Activated T-cell treated with anti-CD3 and anti-CD28 coated beads for 1 hour (primary cell): ENCODE results near the gene TPST2.

ENCODE experiments used
- DNase-seq: peaks from one replicate; pipeline ENCODE4 v3.0.0-alpha.2; 2020; ENCODE audit warnings: low read depth

TPST2 gene

DNA sequence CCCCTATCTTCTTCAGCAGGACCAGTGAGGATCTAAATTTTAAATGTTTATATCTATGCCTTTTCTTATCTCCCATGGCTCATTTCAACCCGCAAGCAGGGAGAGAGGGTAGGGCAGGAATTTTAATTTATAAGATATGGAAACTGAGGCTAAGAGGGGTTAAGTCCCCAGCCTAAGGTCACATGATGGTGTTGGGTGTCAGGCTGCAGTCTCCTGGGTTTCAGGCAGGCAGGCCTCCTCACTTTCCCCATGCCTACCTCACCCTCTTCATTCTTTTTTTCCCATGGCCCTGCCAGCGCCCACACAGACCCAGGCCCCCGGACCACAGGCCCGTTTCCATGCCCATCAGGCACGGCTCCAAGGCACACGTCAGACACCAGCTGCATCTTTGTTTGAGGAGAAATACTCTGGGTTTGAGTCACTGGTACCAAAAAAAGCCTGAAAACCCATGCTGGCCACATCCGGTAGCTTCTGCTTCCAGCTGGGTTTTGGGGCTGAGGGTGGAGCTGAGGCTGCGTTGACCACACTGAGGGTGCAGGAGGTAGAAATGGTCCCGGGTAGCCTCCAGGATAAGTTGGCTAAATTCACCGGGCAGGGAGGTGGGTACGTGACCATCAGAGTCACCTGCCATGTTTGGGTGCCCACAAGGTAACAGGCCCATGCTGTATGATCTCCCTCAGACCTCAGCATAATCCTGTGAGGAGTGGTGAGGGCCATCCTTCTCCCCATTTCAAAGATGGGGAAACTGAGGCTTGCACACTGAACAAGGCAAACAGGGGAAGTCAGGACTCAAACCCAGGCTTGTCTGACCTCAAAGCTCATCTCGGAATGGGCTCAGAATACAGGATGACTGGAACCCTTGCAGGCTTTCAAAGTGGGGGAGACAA, 20.4 kb upstream of the TPST2 start:
- DNase-seq, result no peak

DNA sequence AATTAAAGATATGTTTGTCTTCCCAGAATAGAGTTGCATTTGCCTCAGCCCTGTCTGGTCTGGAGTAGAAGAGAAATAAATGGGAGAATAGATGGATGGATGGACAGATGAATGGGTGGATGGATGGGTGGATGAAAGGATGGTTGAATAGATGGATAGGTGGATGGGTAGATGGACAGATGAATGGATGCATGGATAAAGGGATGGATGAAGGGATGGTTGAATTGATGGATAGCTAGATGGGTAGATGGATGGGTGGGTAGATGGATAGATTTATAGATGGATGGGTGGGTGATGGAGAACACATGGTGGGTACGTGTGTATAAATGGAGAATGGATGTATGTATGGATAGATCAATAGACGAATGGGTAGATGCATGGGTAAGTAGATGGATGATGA, 19.4 kb upstream of the TPST2 start:
- no peak for DNase-seq

DNA sequence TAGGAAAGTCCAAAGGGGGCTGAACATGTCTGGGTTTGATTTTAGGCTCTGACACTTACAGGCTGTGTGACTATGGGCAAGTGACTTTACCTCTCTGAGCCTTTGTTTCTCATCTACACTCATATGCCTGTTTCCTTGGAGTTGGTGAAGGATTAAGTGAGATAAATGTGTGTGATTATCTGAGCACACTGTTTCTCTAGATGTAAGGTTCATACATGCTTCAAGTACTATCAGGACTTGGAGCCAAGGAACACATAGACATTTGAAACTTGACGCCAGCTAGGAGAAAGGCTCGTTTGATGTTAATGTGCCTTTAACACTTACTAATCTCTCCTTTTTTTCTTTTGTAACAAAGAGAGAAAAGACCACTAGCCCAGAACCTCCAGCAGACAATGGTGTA, 18.2 kb upstream of the TPST2 start:
- DNase-seq, result no peak

DNA sequence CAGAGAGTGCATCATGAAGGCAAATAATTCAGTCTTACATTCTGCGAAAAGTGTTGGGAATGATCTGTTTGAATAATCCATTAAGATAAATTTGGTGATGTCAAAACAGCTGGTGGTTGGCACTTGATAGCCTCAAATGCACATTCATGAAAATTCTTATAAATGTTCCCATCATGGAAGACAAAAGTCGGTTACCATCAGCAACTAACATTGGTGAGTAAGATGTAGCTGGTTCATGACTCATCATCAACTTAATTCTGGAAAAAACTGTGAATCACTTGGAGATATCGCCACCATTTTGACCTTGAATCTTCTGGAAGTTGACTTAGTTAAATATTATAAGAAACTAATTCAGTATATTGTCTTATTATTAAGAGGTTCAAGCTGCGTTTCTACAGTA, 16.7 kb upstream of the TPST2 start:
- DNase-seq, result no peak

DNA sequence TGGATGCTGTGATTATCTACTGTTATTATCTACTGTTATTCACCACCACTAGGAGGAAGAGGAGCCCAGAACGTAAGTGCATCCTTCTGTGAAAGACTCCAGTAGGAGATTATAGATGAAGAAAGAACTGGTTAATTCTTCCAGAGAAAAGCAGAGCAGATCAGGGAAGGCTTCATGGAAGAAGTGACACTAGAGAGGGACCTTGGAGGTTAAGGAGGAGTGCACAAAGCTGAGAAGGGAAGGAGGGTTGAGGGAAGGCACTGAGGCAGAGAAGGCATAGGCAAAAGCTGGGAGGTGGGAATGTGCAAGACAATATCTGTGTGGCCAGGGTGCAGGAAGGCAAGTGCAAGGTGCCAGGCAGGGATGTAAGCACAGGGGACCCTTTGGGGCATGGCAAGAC, 14.4 kb upstream of the TPST2 start:
- DNase-seq, result no peak

DNA sequence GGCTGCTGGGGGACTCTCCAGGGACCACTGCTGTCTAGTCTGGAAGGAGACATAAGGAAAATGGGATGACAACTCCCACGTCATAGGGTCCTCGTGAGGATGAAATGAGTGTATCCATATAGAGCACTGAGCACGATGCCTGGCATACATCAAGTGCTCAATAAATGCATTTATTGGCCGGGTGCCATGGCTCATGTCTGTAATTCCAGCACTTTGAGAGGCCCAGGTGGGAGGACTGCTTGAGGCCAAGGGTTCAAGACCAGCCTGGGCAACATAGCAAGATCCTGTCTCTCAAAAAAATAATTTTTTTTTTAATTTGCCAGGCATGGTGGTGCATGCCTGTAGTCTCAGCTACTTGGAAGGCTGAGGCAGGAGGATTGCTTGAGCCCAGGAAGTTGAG, 12.2 kb upstream of the TPST2 start:
- DNase-seq, result no peak

DNA sequence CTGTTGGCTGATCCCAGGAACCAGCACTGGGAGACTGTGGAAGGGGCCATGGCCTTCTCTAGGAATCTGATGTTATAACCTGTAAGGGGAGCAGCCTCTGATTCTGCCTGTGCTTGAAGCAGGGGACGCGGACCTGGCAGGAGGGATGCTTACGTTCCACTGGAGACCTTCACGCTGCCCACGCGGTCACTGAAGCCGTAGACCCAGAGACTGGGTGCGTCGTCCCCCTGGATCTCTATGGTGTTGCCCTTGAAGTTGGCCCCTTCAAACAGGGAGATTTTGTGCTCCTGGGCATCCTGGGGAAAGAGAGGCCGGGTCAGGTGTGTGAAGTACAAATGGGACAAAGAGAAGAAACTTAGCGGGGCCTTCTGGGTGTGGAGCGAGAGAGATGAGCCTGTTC, 11.8 kb upstream of the TPST2 start:
- no peak for DNase-seq

DNA sequence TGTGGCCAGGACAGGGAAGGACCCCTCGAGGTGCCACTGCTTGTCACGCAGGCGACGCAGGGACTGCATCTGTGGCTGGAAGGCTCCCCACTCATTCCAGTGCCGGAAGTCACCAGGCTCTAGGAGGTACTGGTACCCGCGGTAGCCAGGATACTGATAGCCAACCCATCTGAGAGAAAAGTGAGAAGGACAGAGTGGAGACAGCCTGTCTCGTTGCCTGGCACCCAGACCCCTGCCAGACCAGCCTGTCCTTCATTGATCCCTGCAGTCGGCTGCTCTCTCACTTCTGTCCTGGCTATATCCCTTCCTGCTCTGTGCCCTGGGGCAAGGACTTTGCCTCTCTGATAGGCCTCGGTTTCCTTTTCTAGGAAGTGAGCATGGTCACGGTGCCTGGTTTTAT, 9.6 kb upstream of the TPST2 start:
- DNase-seq, result no peak

DNA sequence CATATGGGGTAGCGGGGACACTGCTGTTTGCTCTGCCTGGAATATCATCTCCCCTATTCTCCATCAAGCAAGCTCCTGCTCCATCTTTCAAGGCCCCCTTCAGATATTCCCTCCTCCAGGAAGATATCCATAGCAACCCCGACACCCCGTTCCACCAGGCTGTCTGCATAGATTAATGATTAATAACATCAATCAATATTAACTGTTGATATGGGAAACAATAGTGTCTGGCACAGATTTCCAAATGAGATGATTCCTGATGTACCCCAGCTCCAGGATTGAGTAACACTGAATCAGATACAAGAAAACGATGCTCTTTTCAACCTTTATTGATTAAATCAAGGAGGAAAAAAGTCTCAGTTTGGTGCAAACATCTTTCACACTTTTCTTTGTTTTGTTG, 7.5 kb upstream of the TPST2 start:
- no peak for DNase-seq

DNA sequence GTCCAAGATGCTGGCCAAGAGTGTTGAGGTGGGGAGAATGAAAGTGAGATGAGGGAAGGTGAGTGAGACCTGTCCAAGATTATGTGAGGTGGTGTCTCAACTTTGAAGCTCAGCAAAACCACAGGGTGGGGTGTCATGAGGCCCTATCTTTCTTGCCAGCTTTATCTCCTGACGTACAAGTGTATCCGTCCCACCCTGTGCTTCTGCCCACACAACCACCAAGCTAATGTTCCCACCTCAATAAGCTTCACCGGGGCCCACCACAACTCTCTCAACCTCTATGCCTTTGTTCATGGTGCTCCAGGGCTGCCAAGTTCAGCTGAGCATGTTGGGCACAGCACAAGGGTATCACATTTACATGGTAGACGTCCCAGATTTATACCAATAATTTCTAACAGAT, 7.1 kb upstream of the TPST2 start:
- DNase-seq, result no peak

DNA sequence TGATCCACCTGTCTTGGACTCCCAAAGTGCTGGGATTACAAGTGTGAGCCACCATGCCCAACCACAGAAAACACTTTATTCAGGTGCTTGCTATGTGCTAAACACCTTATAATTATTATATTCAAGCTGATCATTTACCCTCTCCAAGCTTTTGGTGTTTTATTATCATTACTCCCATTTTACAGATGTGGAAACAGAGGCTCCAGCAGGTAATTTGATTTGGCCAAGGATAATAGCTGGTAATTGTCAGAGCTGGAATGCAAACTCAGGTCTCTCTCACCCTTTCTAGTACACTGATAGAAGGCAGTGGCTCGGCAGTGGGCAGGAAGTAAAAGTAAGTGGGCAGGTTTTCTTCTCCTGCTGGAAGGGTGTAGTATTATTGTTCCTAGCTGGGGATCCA, 3.8 kb upstream of the TPST2 start:
- DNase-seq, result no peak

DNA sequence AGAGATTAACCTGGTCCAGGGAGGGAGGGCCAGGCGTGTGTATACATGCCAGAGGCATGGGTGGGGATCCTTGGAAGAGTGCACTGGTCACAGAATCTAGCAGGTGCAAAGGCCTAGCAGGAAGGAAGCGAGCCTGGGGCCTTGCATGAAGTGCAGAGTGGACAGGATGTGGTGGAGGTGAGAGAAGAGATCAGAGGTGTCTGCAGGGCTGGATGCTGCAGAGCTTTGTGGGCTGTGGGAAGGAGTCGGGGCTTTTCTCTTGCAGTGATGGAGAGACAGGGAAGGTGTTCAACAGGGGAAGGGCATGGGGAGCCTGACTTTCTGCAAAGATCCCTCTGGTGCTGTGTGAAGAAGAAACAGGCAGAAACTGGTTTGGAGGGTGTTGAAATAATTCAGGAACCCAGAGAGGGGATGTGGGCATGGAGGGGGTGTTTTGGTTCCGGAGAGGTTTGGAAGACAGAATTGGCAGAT, 2.5 kb upstream of the TPST2 start:
- no peak for DNase-seq

DNA sequence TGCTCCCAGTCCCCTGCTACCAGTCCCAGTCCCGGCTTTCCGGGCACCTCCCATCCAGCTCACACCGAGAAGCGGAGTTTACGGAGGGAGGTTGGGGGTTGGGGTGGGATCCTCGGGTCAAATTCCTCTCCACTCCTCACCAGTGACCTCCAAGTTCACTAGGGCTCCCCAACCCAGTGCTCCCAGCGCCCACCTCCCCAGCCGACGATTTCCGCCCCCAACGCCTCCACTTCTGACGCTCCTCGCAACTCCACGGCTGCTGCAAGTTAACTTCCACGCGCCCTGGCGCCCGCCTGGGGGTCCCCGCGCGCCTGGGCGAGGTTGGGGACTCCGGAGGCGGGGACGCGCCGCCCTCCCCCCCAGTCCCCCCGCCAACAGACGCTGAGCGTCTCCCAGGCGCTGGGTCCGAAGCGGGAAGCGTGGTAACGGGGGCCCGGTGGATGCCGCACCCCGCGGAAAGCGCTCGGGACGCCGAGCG, 526 bp downstream of the TPST2 start:
- no peak for DNase-seq

DNA sequence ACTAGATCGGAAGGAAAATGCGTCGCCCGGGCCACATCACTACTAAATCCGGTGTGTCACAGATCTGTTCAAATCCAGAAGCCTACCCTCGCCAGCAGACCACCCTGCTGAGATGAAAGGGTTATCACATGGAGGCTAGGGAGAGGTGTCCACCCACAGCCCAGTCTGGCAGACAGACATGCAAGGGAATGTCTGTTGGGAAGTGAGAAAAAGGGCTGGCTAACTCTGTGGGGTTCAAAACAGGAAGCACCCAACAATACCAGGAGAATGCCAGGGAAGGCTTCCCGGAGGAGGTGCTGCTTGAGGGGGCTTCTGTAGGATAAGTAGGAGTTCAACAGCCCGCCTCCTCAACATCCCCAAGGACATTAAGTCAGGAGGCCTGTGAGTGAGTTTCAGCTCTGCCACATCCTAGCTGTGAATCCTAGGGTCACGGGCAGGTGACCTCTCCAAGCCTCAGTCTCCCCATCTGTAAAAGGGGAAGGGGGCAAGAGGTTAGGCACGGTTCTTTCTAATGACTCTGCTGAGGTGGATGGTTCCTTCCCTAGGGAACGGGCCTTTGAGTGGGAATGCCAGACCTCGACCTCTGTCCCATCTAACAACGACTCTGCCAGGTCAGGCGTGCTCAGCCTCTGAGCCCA, 1.1 kb downstream of the TPST2 start:
- DNase-seq, result no peak

DNA sequence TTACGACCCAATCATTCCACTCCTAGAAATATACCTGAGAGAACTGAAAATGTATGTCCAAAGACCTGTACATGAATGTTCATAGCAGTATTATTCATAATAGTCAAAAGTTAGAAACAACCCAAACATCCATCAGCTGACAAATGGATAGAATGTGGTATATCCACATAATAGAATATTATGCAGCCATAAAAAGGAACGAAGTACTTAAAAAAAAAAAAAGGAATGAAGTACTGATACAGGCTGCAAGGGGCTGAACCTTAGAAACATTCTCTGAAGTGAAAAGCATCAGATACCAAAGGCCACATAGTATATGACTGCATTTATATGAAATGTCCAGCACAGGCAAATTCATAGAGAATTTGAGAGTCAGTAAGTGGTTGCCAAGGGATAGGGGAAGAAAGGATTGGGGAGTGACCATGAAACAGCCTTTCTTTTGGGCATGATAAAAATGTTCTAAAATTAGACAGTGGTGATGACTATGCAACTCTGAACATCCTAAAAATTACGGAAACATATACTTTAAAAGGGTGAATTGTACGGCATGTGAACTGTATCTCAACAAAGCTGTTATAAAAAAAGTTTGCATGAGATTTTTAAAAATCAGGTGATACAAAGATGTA, 1.8 kb downstream of the TPST2 start:
- no peak for DNase-seq

DNA sequence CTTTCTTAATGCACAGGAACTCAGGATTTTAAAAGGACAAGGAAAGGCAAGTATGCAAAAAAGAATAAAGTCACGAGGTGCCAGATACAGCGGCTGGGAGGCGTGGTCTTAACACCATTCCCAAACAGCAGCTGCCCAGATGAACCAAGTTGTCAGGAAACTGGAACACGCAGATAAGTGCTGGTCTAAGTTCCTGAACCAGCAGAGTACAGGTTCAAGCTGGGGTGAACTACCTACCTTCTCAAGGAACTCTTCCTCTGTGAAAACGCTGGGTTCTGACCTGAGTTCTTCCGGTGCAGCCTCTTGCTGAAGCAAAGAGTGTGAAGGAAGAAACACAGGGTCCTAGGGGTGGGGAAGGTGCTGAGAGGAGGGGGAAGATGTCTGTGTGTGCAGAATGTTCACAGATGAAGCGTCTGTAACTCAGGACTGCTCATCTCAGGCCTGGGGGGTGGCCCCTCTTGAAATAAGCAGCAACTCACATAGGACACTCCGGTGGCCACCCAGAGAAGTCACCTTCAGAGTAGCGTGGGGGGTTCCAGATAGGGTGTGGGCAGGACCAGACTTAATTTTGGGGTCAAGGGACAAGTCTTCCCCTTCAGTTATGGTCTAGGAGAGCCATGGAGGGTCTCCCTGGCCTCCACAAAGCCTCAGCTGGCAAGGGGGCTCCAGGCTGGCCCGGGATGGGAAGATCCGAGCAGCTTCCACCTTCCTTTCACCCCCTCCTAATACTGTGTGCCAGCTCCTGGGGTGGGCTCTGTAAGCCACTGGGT, 3.2 kb downstream of the TPST2 start:
- DNase-seq, result no peak

DNA sequence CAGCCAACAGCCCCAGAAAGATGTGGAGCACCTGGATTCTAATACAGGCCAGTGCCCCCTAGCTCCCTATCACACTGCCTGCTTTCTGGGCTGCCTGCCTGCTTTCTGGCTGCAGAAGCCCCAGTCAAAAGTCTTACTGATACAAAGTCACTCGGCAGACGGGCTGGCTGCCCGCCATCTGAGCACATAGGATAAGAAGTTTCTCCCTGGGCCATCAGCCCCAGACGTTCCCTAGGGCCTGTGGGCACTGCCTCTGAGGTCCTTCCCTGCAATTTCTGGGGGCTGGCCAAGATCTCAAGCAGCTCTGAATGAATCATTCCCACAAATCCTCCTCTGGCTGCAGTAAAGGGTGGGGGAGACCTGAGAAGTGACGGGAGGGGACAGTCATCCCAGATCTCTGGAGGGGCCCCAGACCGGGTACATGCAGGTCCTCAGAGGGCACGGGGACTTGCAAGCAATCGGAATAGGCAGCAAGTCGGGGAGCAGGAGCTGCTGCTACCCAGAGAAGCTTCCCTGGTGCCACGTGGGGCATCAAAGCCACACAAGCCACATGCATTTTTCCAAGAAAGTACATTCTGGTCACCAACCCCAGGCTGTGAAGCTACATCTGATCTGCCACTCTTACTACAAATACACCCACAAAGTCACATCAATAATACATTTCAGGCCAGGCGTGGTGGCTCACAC, 4.7 kb downstream of the TPST2 start:
- no peak for DNase-seq

DNA sequence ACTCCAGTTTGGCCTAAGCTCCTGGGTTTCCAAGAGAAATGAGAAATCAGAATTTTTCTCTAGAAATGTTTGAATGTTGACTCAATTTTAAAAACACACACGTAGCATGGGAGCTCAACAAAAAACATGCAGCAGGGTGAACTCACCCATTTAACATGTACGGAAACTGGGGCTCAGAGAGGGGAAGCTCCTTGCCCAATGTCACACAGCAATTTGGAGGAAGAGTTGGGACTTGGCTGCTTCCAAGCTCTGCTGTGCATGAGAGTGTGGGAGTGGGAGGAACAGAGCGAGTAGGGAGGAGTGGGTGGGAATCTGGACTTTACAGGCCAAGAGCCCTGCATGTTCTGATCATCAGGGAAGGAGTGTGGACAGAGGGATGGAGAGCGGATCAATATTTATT, 5.9 kb downstream of the TPST2 start:
- no peak for DNase-seq

DNA sequence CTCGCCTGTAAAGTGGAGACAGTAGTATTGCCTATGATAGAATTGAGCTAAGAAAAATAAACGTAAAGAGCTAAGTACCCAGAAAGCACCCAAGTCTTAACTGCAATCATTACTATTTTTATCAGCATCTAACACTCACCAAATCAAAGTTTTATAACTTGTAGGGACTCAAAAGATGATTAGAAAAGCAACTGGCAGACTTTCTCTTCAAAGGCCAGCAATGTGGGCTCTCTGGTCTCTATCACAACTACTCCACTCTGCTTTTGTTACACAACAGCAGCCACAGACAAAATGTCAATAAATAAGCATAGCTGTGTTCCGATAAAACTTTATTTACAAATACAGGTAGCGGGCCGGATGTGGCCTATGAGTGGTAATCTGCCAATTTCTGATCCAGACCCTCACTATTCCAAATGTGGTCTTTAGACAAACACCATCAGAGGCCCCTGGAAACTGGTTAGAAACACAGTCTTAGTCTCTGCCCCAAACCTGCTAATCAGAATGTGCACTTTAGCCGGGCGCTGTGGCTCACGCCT, 8.2 kb downstream of the TPST2 start:
- DNase-seq, result no peak

DNA sequence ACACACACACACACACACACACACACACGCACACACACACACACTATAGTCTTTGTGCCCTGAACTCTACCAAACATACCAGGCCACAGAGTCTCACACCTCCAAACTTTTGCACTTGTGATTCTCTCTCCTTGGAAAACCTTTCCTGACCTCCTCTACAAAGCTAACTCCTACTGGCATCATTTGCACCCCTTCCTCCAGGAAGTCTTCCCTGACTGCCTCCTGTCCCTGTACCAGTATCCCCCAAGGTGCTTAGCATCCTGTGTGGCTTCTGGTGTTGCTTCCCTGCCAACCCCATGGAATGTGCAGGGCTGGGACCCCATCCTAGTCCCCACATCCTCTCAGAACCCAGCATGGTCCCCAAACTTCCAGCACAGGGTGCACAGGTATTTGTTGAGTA, 8.9 kb downstream of the TPST2 start:
- no peak for DNase-seq

DNA sequence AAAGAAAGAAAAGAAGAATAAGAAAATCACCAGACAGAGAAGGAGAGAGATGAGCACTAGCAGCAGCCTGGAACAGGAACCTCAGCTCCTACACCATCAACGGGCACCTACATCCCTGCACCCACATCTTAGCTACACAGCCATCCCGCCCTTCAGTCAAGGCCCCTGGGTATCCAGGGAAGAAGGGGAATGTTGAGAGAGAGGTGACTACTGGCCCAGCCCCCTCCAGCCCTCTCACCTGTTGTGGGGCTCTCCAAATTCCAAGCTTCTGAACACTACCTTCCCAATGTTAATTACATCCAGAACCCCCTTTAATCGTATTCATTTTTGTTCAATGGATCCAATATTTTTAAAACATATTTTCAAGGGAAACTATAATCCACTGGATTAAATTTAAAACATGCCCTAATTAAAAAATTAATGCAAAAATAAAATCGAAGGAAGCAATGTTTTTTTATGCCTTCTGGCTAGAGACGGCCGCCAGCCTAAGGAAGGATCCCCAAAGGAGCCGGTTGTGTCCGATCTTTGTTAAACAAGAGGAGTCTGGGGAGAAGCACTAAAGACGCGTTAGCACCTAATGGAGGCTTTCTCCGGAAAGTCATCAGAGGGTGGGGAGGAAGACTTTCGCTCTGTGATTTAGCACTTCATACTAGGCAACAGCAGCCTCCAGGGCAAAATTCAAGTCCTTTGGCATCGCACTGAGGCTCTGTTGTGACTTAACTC, 9.5 kb downstream of the TPST2 start:
- no peak for DNase-seq
